GM19395 (cell line): Measurements from ENCODE around the gene ZDHHC14.

Source experiments
- ATAC-seq: cut with Tn5 transposase; IDR thresholded peaks from one replicate; pipeline ENCODE4 v1.9.1; 2021; ENCODE audit warnings: mild to moderate bottlenecking, moderate library complexity; ENCODE audit not compliant: unreplicated experiment

The ZDHHC14 gene

GRCh38 chr6:157513619-157514485, 132.9 kb downstream of the ZDHHC14 start:
- no peak for ATAC-seq

- no peak for ATAC-seq
Measured at GRCh38 chr6:157514659-157515496, 133.9 kb downstream of the ZDHHC14 start.

- ATAC-seq, result no peak
Measured at GRCh38 chr6:157516319-157517026, 135.5 kb downstream of the ZDHHC14 start.

GRCh38 chr6:157517601-157518359, 136.8 kb downstream of the ZDHHC14 start:
- ATAC-seq, result no peak

GRCh38 chr6:157518397-157519250, 137.6 kb downstream of the ZDHHC14 start:
- no peak for ATAC-seq

- no peak for ATAC-seq
Measured at GRCh38 chr6:157519255-157520116, 138.5 kb downstream of the ZDHHC14 start.

- no peak for ATAC-seq
Measured at GRCh38 chr6:157520117-157520406, 139.1 kb downstream of the ZDHHC14 start.

GRCh38 chr6:157520596-157521361, 139.8 kb downstream of the ZDHHC14 start:
- no peak for ATAC-seq

GRCh38 chr6:157521362-157522335, 140.7 kb downstream of the ZDHHC14 start:
- ATAC-seq, result no peak

- no peak for ATAC-seq
Measured at GRCh38 chr6:157522472-157522871, 141.5 kb downstream of the ZDHHC14 start.

GRCh38 chr6:157524735-157525134, 143.7 kb downstream of the ZDHHC14 start:
- ATAC-seq, result no peak

GRCh38 chr6:157525292-157525889, 144.4 kb downstream of the ZDHHC14 start:
- ATAC-seq, result no peak

- no peak for ATAC-seq
Measured at GRCh38 chr6:157525918-157526425, 145.0 kb downstream of the ZDHHC14 start.

GRCh38 chr6:157527471-157527907, 146.5 kb downstream of the ZDHHC14 start:
- peak; percentile 93 for ATAC-seq

GRCh38 chr6:157528931-157529653, 148.1 kb downstream of the ZDHHC14 start:
- no peak for ATAC-seq

GRCh38 chr6:157529654-157530039, 148.7 kb downstream of the ZDHHC14 start:
- no peak for ATAC-seq
